Endodermal cell (in vitro differentiated cells): Measurements from ENCODE around the gene ADCY4. TPM values are rescaled to one million over a fixed set of nuclear protein-coding genes. Genes with fewer than 3 reads are reported as not detected.

Experiments
- DNase-seq: peaks from one replicate; pipeline ENCODE4 v3.0.0-alpha.2; 2017
- H3K27ac ChIP-seq: 2 replicates; pipeline ENCODE4 v1.5.1; 2013; ENCODE audit warnings: mild to moderate bottlenecking, low read depth, low read length, moderate library complexity
- H3K27me3 ChIP-seq: 2 replicates; pipeline ENCODE4 v1.6.1; 2013; ENCODE audit warnings: mild to moderate bottlenecking, low read length, moderate library complexity; ENCODE audit not compliant: insufficient read depth, control insufficient read depth, poor library complexity, severe bottlenecking
- H3K36me3 ChIP-seq: 2 replicates; pipeline ENCODE4 v1.7.0; 2013; ENCODE audit warnings: mild to moderate bottlenecking, low read length, moderate library complexity; ENCODE audit not compliant: control insufficient read depth, insufficient read depth
- H3K4me1 ChIP-seq: one replicate; pipeline ENCODE4 v1.7.0; 2013; ENCODE audit warnings: low read length; ENCODE audit not compliant: control insufficient read depth, insufficient read depth
- H3K4me3 ChIP-seq: 2 replicates; pipeline ENCODE4 v1.5.1; 2013; ENCODE audit warnings: mild to moderate bottlenecking, low read length, moderate library complexity
- H3K9ac ChIP-seq: 2 replicates; pipeline ENCODE4 v1.6.1; 2013; ENCODE audit warnings: mild to moderate bottlenecking, low read length, moderate library complexity; ENCODE audit not compliant: poor library complexity, severe bottlenecking; ENCODE audit errors: extremely low read depth
- H3K9me3 ChIP-seq: 2 replicates; pipeline ENCODE4 v1.6.1; 2013; ENCODE audit warnings: mild to moderate bottlenecking, low read length, moderate library complexity; ENCODE audit not compliant: control insufficient read depth
- H3K27ac Mint-ChIP-seq: 2 replicates; pipeline ENCODE4 v1.8.0; 2020; ENCODE audit warnings: mixed read lengths
- H3K27me3 Mint-ChIP-seq: 2 replicates; pipeline ENCODE4 v1.8.0; 2021; ENCODE audit warnings: mild to moderate bottlenecking, mixed read lengths; ENCODE audit not compliant: insufficient read depth
- H3K36me3 Mint-ChIP-seq: 2 replicates; pipeline ENCODE4 v1.8.0; 2020; ENCODE audit warnings: low read depth, mixed read lengths
- H3K4me1 Mint-ChIP-seq: 2 replicates; pipeline ENCODE4 v1.8.0; 2020; ENCODE audit warnings: mixed read lengths
- H3K4me3 Mint-ChIP-seq: 2 replicates; pipeline ENCODE4 v1.8.0; 2020; ENCODE audit warnings: mild to moderate bottlenecking, moderate library complexity, mixed read lengths
- H3K9me3 Mint-ChIP-seq: 2 replicates; pipeline ENCODE4 v1.8.0; 2020; ENCODE audit warnings: mild to moderate bottlenecking, mixed read lengths
- CTCF ChIP-seq: fragments of 200-600 bp; sonication (generic); conservative IDR thresholded peaks from 2 replicates; pipeline ENCODE4 v1.5.0; 2021; ENCODE audit warnings: antibody characterized with exemption, mild to moderate bottlenecking
- WGBS, 2 experiments: methylation state at CpG; one replicate each; pipeline versions ENCODE4 v1.1.5 to v1.1.7; 2013; ENCODE audit warnings: missing lambda C conversion rate in 2 of 2, mixed read lengths in 1 of 2; ENCODE audit not compliant: insufficient coverage in 1 of 2, insufficient read length in 1 of 2; 5-methylcytosine and 5-hydroxymethylcytosine counted together
- total RNA-seq, 2 donors: library from RNA; stranded (reverse); fragmentation: NEBNext Ultra II Directional in 1 of 2; extraction: Animal tissue kit (Norgen Biotek cat#: 25700) in 1 of 2; gene quantifications; 2 replicates in 1 of 2; 3 replicates in 1 of 2; pipeline ENCODE4 v1.2.1, GENCODE V29; 2021

ADCY4 gene
- total RNA-seq, 2 donors from 2014 or later: not detected

- DNase-seq: peak; percentile 28
- no peak overlapping the region for H3K4me3 ChIP-seq
- peaks cover 63% of the 10 kb centered on the region for H3K27me3 ChIP-seq
- H3K4me1 ChIP-seq: no peaks in the 10 kb centered on the region
- H3K9me3 ChIP-seq: no peaks in the 10 kb centered on the region
- H3K9me3 Mint-ChIP-seq: no peaks in the 10 kb centered on the region
- H3K4me1 Mint-ChIP-seq: no peaks in the 10 kb centered on the region
- H3K4me3 Mint-ChIP-seq: no peak overlapping the region
- no peak overlapping the region for H3K9ac ChIP-seq
- H3K27ac ChIP-seq: no peak overlapping the region
- H3K36me3 Mint-ChIP-seq: no peaks in the 10 kb centered on the region
- H3K36me3 ChIP-seq: no peaks in the 10 kb centered on the region
- TF ChIP-seq CTCF: peak; percentile 38
- H3K27me3 Mint-ChIP-seq: peaks cover 80% of the 10 kb centered on the region
- H3K27ac Mint-ChIP-seq: no peak overlapping the region
- 4 to 39% methylated on average over 2 to 4 of the region's 4 CpGs for WGBS, 2 experiments
These were observed 16.6 kb upstream of the ADCY4 start for GRCh38 chr14:24351517-24351916.

GRCh38 chr14:24349742-24350141 lies 14.9 kb upstream of the ADCY4 start:
- WGBS, 2 experiments: 54 to 75% methylated on average over 3 to 5 of the region's 5 CpGs
- no peak for TF ChIP-seq CTCF
- H3K27me3 Mint-ChIP-seq: peaks cover 86% of the 10 kb centered on the region
- H3K4me1 Mint-ChIP-seq: no peaks in the 10 kb centered on the region
- no peak for DNase-seq
- no peaks in the 10 kb centered on the region for H3K9me3 Mint-ChIP-seq
- Histone ChIP-seq H3K4me3 (no peak overlapping the region), H3K27ac (no peak overlapping the region), H3K9ac (no peak overlapping the region), H3K27me3 (peaks cover 71% of the 10 kb centered on the region), H3K4me1 (no peaks in the 10 kb centered on the region), H3K36me3 (no peaks in the 10 kb centered on the region), H3K9me3 (no peaks in the 10 kb centered on the region)
- no peaks in the 10 kb centered on the region for H3K36me3 Mint-ChIP-seq
- no peak overlapping the region for H3K4me3 Mint-ChIP-seq
- no peak overlapping the region for H3K27ac Mint-ChIP-seq

GRCh38 chr14:24348186-24348585 lies 13.3 kb upstream of the ADCY4 start:
- Histone ChIP-seq H3K27ac (no peak overlapping the region), H3K9me3 (no peaks in the 10 kb centered on the region), H3K9ac (no peak overlapping the region), H3K4me3 (no peak overlapping the region), H3K4me1 (no peaks in the 10 kb centered on the region), H3K36me3 (no peaks in the 10 kb centered on the region), H3K27me3 (peaks cover 75% of the 10 kb centered on the region)
- no peak for TF ChIP-seq CTCF
- 96 to 100% methylated on average over 2 of the region's 2 CpGs for WGBS, 2 experiments
- Mint-ChIP-seq H3K9me3 (no peaks in the 10 kb centered on the region), H3K4me1 (no peaks in the 10 kb centered on the region), H3K4me3 (no peak overlapping the region), H3K36me3 (no peaks in the 10 kb centered on the region), H3K27me3 (peaks cover 87% of the 10 kb centered on the region), H3K27ac (no peak overlapping the region)
- no peak for DNase-seq
